ENCODE data around the gene PPP1R12B.
A peak's percentile ranks its signal among the peaks of the same experiment; 100 is the strongest.
"Not testable (repeated sequence)": the region's sequence is repeated elsewhere in the genome, so short reads cannot be mapped to it uniquely, and the experiment has no call there.

PPP1R12B gene

GRCh38 chr1:202349206-202349928, 868 bp downstream of the PPP1R12B start:
- DNase-seq, result no peak

- DNase-seq, result no peak
Measured at GRCh38 chr1:202351725-202352124, 3.2 kb downstream of the PPP1R12B start.

- DNase-seq, result not testable (repeated sequence)
Measured at GRCh38 chr1:202352583-202353197, 4.2 kb downstream of the PPP1R12B start.

- DNase-seq, result no peak
Measured at GRCh38 chr1:202355944-202356553, 7.5 kb downstream of the PPP1R12B start.

- no peak for DNase-seq
Measured at GRCh38 chr1:202357506-202357905, 9.0 kb downstream of the PPP1R12B start.

- no peak for DNase-seq
Measured at GRCh38 chr1:202361224-202361623, 12.7 kb downstream of the PPP1R12B start.

GRCh38 chr1:202361701-202362100, 13.2 kb downstream of the PPP1R12B start:
- DNase-seq, result no peak

- no peak for DNase-seq
Measured at GRCh38 chr1:202362212-202362611, 13.7 kb downstream of the PPP1R12B start.

GRCh38 chr1:202365092-202365815, 16.8 kb downstream of the PPP1R12B start:
- no peak for DNase-seq

GRCh38 chr1:202367271-202367670, 18.8 kb downstream of the PPP1R12B start:
- no peak for DNase-seq

GRCh38 chr1:202370906-202371305, 22.4 kb downstream of the PPP1R12B start:
- not testable (repeated sequence) for DNase-seq

- DNase-seq, result no peak
Measured at GRCh38 chr1:202374099-202374498, 25.6 kb downstream of the PPP1R12B start.

- not testable (repeated sequence) for DNase-seq
Measured at GRCh38 chr1:202375175-202375574, 26.7 kb downstream of the PPP1R12B start.

- no peak for DNase-seq
Measured at GRCh38 chr1:202376247-202376646, 27.7 kb downstream of the PPP1R12B start.

- peak; percentile 12 for DNase-seq
Measured at GRCh38 chr1:202379884-202380529, 31.5 kb downstream of the PPP1R12B start.

GRCh38 chr1:202380535-202380934, 32.0 kb downstream of the PPP1R12B start:
- DNase-seq, result not testable (repeated sequence)

- DNase-seq, result not testable (repeated sequence)
Measured at GRCh38 chr1:202381867-202382266, 33.4 kb downstream of the PPP1R12B start.

- DNase-seq, result not testable (repeated sequence)
Measured at GRCh38 chr1:202395831-202396230, 47.3 kb downstream of the PPP1R12B start.

- DNase-seq, result no peak
Measured at GRCh38 chr1:202397256-202397655, 48.8 kb downstream of the PPP1R12B start.

GRCh38 chr1:202398439-202398838, 49.9 kb downstream of the PPP1R12B start:
- not testable (repeated sequence) for DNase-seq

GRCh38 chr1:202401771-202402170, 53.3 kb downstream of the PPP1R12B start:
- not testable (repeated sequence) for DNase-seq

- not testable (repeated sequence) for DNase-seq
Measured at GRCh38 chr1:202403381-202403780, 54.9 kb downstream of the PPP1R12B start.

GRCh38 chr1:202405928-202406327, 57.4 kb downstream of the PPP1R12B start:
- no peak for DNase-seq
